GM18498 (cell line): ENCODE results near the gene ZNF106.

Experiments
- ATAC-seq: cut with Tn5 transposase; IDR thresholded peaks from one replicate; pipeline ENCODE4 v1.9.1; 2021; ENCODE audit warnings: mild to moderate bottlenecking, moderate library complexity; ENCODE audit not compliant: unreplicated experiment

The ZNF106 gene

DNA sequence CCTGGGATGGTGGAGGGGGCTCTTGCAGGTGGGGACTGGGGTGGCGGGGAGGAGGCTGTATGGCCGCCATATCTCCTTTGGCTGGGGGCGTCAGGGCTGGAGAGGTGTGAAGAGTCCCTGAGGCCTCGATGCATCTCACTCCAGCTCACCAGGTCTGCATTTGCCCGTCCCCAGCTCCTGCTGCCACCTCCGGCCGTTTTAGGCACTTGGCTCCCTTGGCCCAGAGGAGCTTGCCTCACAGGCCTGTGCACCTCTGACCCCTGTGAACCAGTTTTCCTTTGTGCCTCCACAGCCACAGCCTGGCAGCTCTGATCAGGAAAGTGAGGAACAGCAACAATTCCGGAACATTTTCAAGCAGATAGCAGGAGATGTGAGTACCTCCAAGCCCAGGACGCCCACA is 81.9 kb downstream of the ZNF106 start:
- ATAC-seq, result no peak

DNA sequence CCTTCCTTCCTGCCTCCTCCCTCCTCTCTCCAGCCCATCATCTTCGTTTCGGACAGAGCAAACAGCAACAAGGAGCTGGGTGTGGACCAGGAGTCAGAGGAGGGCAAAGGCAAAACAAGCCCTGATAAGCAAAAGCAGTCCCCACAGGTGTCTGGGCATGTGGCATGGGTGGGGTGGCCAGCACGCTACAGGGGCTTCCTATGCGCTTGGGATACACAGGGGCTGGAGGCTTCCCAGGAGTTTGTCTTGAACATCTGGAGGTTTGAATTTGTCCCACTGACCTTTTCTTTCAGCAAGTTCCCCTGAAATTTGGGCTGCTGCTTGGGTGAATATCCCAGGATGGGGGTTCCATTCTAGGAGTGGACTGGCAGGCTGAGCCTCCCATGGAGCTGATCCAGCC is 82.8 kb downstream of the ZNF106 start:
- ATAC-seq, result no peak

DNA sequence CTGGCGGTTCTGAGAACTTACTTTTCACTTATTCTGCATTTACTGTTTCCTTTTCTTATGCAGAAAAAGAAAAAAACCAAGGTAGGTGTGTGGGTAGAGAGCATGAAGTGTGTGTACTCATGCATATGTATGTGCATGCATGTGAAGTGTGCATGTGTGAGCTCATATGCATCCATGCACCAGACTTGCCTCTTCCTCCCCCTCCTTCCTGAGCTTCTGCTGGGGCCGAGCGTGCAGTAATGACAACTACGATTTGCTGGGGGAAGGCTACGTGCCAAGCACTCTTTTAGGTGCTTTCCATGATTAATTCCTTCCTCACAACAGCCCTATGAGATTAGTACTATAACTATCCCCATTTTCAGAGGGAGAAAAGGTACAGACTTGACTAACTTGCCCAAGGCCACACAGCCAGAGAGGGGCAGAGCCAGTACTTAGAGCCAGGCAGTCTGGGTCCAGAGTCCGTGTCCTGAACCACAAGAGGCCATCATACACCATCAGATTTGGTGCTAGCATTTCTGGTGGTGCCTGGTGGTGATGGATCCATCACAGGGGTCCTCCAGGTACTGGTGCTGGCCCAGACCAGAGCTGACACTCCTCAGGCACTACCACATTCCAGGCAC is 85.0 kb downstream of the ZNF106 start:
- ATAC-seq, result no peak

DNA sequence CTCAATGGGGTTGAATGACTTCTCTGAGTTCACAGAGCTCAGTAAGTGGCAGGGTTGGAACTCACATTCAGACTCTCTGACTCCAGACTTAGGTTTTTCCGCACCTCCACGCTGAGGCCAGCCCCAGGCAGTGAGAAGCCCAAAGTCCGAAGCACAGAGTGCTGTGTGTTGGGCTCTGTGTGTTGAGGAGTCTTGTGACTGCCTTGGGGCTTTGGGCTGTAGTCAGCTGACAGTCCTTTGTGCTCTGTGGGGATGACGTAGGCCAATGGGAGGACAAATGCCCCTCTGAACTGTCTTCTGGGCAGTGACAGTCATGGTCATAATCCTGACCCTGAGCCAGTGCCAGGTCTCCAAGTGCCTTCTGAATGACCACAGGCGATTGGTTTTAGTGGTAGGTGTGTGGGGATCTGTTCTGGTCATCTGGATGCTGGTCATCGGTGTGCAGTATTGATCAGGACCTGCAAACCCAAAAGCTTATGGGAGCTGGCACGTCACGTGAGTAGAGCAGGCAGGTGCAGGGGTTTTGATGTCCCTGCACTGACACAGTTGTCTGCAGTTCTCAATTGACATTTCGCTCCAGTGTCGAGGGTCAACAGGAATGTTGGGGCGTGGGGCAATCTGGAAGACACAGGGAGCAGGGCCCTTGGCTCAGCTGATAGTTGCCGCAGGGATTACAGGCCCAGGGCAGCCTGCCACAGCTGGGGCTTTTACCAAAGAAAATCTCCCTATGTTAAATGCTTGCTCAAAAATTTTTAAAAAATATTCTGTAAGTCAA is 86.3 kb downstream of the ZNF106 start:
- no peak for ATAC-seq

DNA sequence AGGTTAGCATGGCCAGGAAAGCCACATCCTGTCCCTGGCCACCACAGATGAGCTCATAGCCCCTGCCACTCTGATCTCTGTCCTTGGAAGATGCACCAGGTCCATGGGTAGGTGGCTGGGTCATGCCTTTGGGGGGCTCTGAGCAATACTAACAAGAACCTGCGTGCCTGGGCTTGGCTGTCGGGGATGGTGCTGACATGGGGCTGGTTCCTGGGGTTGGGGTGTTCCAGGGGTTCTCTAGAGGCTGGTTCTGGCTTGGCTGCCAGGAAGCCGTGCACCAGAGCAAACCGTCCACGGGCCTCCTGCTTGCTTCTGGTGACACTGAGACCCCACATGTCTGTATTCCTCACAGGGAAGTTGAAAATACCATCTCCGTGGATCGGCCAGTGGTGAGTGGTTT is 87.6 kb downstream of the ZNF106 start:
- no peak for ATAC-seq

DNA sequence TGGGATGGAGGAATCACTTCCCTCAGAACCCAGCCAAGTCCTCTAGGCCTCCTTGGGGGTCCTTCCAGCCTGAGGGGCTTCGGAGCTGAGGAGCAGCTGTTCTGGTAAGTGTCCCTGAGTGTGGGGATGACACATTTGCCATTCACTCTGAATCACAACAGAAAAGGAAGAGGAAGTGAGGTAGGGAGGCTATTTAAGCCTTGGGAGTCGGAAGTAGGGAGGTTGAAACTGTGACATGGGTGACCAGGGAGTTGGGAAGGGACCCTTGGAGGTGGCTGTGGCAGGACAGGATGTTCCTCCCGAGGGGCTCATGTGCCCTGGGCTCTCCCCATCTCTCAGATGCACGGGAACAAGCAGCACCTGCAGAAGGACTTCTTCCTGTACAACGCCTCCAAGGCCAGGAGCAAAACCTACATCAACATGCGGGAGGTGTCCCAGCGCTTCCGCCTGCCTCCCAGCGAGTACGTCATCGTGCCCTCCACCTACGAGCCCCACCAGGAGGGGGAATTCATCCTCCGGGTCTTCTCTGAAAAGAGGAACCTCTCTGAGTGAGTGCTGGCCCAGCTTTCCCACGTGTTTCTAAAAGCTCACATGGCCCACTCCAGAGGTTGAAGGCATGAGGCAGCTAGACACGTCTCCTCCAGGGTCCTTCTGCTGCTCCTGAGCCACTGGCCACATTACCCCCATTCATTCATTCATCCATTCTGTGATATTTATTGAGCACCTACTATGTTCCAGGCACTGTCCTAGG is 88.3 kb downstream of the ZNF106 start:
- no peak for ATAC-seq

DNA sequence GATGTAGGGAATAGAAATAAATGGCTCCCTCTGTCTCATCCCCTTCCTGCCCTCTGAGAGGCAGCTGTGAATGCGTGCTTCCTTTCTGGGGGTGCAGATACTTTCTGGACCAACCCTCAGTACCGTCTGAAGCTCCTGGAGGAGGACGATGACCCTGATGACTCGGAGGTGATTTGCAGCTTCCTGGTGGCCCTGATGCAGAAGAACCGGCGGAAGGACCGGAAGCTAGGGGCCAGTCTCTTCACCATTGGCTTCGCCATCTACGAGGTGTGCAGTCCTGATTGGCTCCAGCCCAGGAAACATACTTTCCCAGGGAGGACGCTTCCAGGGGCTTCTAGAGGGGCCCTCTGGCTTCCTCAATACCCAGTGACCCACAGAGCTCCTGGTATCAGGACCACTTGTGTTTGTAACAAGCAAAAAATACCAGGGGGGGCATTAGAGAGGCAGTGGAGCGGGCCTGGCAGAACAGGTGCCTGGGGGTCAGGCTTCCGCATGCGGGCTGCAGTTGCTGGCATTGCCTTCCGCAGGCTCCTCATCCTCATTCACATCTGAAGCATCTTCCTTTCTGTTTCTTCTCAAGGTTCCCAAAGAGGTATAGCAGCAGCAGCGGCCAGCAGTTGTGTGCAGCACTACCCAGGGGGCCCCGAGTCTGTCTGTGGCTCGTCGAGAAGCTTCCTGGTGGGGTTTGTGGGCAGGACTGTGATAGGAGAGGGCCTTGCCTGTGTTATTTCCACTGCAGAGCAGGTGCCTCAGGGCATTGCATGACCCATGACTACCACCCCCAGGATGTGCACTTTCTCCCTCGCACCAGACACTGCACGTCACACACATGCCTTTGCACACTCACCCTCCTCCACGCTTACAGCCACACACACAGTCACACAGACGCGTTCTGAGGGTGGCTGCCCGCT is 89.1 kb downstream of the ZNF106 start:
- ATAC-seq, result no peak

DNA sequence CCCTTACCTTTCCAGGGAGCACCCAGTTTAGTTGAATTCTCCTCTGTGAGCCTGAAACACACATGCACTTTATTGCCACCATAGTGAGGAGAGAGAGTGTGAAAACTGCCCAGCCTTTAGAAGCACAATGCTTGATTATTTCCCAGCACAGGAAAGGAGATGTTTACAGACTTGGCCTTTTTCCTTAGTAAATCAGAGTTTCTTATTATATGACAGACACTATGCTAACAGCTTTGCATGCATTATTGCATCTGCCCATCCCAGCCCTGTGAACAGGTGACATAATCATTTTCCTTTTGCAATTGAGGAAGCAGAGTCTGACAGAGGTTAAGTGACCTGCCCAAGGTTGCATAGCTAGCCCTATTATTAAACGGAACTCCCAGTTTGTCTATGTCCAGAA is 95.1 kb downstream of the ZNF106 start:
- ATAC-seq, result no peak

DNA sequence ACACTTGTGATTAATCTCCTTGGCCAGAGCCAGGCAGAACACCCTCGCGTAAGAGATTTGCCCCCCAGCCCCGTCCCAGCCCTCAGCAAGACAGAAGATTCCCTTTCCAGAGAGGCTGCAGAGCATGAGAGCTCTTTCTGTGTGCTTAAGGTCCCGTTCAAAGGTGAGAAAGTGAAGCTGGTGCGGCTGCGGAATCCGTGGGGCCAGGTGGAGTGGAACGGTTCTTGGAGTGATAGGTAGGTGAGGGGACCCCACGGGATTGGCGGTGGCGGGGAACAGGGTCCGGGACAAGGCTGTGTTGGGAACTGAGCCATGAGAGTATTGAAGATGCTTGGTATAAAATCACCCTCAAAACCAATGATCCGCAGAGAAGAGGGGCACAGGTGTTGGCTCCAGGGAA is 96.8 kb downstream of the ZNF106 start:
- no peak for ATAC-seq

DNA sequence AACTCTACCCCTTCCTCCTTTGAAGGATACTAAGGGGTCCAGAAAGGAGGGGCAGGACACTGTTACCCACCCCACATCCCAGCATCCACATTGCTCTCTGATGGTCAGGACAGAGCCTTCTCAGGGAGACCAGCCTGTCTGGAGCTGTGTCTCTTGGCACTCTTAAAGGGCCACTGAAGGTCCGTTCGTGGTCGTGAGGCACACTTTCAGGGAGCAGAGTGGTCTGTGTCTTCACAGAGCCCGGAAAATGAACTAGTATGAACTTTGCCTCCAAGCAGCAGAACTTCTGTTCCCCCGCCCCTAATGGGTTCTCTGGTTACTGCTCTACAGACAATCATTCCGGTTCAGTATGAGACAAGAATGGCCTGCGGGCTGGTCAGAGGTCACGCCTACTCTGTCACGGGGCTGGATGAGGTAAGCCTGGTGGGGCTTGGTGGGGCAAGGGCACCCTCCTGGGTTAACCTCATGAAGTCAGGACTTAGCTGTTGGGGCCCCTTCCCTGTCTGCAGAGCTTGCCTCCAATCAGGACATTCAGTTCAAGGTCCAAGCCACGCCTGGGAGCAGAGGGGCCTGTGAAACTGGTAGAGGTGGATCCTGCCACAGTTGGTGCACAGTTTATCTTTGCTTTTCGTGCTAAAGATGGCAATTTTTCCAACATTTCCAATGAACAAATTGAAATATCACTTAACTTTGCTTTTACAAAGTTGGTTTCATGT is 98.5 kb downstream of the ZNF106 start:
- no peak for ATAC-seq

DNA sequence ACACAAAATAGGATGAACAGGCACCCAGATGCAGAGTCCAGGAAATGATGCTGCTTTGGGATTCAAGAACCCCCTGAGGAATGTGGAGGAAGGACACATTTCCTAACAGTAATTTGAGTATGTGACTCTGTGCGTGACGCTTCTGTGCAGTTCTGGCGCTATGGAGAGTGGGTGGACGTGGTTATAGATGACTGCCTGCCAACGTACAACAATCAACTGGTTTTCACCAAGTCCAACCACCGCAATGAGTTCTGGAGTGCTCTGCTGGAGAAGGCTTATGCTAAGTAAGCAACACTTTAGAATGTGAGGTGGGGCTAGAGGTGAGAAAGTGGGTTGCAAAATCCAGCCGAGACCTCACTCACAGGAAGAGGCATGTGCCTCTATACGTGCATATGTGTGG is 103.3 kb downstream of the ZNF106 start:
- ATAC-seq, result no peak

DNA sequence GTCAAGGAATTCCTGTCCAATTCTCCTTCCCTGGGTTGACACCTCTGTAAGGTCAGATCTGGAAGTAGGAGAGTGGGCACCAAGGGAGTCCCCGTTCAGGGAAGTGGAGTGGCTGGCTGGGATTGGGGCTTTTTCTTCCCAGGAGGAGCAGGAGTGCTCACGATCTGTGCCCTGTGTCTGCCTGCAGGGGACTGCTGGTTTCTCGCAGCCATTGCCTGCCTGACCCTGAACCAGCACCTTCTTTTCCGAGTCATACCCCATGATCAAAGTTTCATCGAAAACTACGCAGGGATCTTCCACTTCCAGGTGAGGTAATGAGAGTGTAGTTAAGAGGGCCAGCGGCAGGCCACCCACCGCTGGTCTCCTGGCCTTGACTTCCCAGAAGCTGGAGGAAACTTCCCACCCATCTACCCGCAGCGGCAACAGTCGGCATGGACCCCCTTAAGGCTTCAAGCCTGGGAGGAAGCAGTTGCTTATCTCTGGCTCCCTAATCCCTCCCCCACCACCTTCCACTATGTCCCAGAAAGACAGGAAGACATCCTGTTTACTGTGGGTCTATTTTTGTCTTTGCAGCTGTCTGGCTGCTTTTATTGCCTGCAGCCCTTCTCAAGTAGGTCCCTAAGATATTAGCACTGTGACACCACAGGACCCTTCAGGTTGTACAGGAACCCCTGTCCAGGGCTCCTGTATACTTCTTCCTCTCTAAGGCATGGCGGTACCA is 104.8 kb downstream of the ZNF106 start:
- no peak for ATAC-seq

DNA sequence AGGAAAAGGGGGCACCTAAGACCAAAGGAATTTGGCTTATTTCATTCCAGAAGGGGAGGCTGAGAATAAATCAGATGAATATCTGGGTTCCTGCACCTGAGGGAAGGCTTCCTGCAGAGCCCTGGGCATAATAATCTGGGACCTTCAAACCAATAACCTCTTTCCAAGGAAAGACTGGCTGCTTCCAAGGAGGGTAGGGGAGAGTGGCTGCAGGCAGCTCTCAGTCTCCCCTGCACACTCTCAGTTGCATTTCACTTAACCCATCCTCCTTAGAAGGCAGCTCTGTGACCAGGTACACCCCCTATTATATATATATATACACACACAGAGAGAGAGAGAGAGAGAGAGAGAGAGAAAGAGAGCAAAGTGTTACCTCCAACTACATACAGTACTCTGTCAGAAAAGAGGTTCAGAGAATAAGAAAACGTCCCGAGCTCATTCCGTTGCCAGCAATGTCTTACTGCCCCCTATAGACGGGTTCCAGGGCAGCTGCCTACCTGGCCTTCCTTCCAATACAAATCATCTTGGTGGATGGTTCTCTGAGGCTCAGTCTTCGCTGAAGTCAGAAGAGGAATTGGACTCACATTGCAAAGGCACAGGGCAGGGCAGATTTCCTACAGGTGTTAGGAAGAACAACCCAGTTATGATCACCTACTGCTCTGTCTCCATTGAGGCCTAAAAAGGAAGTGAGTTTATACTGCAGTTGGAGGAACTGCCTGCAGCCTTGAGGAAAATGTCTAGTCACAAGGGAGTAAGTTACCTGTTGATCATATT is 105.5 kb downstream of the ZNF106 start:
- no peak for ATAC-seq

DNA sequence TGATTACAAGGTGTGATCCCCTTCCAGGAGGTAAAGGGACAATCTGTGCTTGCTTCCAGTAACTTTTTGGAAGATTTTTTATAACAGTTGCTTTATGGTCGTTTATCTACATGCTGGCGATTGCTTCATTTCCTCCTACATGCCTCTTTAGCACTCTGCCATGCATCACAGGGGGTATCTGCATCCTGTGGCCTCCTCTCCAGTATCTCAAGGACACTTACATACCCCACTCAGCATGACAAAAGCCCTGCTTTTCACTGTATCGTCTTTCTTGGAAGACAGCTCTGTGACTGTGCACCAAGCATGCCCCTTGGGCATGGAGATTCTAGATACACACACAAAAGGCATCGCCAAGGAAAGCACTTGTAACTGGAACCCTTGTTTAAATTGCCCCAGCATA is 106.3 kb downstream of the ZNF106 start:
- no peak for ATAC-seq

DNA sequence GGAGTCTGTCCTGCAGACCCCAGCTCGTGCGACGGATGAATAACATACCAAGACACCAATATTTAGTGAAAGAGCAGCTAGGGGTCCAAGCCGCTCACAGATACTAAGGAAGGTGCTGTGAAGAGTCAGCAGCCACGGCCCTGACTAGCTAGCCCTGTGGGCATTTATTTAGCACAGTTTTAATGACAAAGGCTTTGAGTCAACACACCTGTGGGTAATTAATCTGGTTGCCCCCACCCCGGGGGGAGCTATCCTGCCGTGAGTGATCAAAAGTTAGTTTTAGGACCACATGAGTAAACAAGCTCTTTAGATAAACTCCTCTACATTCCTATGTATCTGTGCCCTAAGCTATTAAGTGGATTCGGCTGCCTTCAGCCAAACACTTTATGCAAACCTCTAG is 112.9 kb downstream of the ZNF106 start:
- ATAC-seq, result no peak

DNA sequence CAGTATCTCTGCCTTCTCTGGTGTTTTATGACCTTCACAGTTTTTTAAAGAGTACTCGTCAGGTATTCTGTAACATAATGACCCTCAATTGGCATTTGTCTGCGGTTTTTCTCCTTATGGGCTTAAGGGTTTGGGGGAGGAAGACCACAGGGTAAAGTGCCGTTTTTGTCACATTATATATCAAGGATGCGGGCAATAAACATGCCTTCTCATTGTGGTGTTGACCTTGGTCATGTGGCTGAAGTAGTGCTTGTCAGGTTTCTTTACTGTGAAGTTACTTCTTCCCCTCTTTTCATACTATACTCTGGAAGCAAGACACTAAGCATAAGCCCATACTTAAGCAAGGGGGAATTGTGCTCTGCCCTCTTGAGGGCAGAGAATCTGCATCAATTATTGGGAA is 115.0 kb downstream of the ZNF106 start:
- no peak for ATAC-seq

DNA sequence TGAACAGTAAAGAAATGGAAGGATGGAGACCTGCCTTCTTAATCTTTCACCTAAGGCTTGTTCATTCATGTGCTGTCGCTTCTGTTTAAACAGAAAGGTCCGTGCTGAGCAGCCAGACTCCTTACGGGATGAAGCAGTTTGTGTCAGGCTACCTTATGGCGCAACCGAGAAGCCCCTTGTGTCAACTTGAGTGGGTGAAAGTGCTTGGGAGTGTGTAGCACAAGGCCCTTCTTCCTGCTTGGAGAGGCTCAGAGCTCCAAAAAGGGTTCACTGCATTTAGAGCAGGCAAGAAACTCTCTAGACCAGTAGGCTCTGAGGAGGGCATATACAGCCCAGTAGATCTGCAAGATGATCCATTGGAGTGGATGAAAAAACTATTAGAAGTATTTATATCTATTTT is 115.7 kb downstream of the ZNF106 start:
- ATAC-seq, result no peak

DNA sequence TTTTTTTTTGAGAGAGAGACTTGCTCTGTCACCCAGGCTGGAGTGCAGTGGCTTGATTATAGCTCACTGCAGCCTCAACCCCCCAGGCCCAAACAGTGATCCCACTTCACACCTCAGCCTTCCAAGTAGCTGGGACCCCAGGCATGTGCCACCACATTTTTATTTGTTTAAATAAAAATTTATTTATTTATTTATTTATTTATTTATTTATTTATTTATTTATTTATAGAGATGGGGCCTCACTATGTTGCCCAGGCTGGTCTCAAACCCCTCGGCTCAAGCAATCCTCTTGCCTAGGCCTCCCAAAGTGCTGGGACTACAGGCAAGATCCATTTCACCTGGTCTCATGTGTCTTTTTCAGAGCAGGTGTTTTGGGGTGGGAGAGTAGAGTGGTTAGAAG is 116.1 kb downstream of the ZNF106 start:
- ATAC-seq, result no peak

DNA sequence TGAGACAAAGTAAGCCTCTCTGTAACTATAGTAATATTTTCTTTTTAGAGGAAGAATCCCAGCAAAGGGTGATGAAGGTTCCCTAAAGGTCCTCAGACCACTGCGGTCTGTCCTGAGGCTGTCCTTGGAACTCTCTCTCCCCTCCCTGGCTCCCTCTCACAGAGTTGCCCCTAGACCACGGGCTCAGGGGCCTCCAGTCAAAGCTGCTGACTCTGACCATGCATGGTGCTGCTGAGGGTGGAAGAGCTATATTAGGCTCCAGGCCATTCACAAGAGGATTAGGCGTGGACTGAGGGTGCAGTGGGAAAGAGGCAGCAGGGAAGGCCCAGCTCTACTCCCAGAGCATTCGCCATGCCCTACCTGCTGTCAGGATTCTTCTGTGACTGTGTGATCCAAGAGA is 117.0 kb downstream of the ZNF106 start:
- ATAC-seq, result no peak
